AG04450 (cell line): ENCODE results near the gene NLRP6. TPM values are rescaled to one million over a fixed set of nuclear protein-coding genes. Genes with fewer than 3 reads are reported as not detected.
"Not testable (repeated sequence)": the region's sequence is repeated elsewhere in the genome, so short reads cannot be mapped to it uniquely, and the experiment has no call there.

Experiments used
- CTCF ChIA-PET: fragments of 300-600, 350-600 bp; formaldehyde crosslinking; extraction: SDS; loops from one replicate; lab custom pipeline; 2022; ENCODE audit warnings: antibody characterized with exemption, inconsistent platforms; lab: Charles Lee
- POLR2A ChIA-PET: fragments of 350-600 bp; formaldehyde crosslinking; extraction: SDS; loops from one replicate; lab custom pipeline; 2021; ENCODE audit warnings: antibody characterized with exemption, inconsistent platforms; lab: Yijun Ruan, JAX
- DNase-seq: peaks from one replicate; pipeline ENCODE4 v3.0.0-alpha.2; 2011; ENCODE audit warnings: low read depth, low spot score
- H3K27ac ChIP-seq: one replicate; pipeline ENCODE4 v1.5.1; 2012; ENCODE audit warnings: low read depth, low read length, control low read depth
- H3K27me3 ChIP-seq: one replicate; pipeline ENCODE4 v1.6.0; 2012; ENCODE audit warnings: low read length; ENCODE audit not compliant: control insufficient read depth, insufficient read depth
- H3K4me3 ChIP-seq: 2 replicates; pipeline ENCODE4 v1.5.1; 2011; ENCODE audit warnings: mild to moderate bottlenecking, low read depth, low read length, control low read depth
- H3K9me3 ChIP-seq: 2 replicates; pipeline ENCODE4 v1.5.1; 2012; ENCODE audit warnings: low read length; ENCODE audit not compliant: control insufficient read depth, insufficient read depth
- CTCF ChIP-seq: IDR thresholded peaks from 2 replicates; pipeline ENCODE4 v1.5.1; 2011; ENCODE audit warnings: low read depth, low read length, control low read depth, inconsistent platforms
- polyA plus RNA-seq: library from polyadenylated mRNA; depleted of rRNA; stranded (reverse); fragments of >200 nt; gene quantifications from 2 replicates; pipeline ENCODE4 v1.2.3, GENCODE V29; 2011

Gene NLRP6
- polyA plus RNA-seq, 1 experiment = not detected

DNA sequence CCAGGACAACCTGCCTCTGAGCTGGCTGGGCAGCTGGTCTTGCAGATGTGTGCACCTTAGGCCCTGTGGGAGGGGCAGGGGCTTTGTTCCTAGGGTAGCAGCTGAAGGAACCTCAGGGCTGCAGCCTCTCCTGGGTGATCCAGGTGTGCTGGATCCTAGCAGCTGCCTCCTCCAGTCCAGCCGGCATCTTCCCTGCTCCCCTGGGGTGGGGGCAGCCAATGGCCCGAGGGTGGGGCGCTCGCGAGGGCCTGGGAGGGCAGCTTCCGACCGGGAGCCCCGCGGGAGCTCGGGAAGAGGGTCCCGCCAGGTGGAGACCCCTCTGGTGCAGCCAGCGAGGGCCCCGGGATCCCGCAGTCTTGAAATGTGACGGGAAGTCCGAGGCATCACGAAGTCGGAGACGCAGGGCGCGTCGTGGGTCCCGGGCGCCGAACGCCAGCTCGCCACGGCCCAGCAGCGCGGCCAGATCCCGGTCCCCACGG is 37.3 kb downstream of the NLRP6 start:
- 0 out of 2 replicates have a peak overlapping the region, but pooled peaks have one; percentile 7 for H3K4me3 ChIP-seq
- CTCF ChIA-PET = interaction anchor here (0.7 to 1.3 kb wide), 2 partner anchors 10 to 130 kb away, joined by 3 to 5 read pairs; no protein-coding TSS in a partner anchor

GRCh38 chr11:316031-316701 is 38.0 kb downstream of the NLRP6 start:
- H3K27me3 ChIP-seq = no peaks in the 10 kb centered on the region
- POLR2A ChIA-PET = interaction anchor here (2.0 kb wide), 1 partner anchor 39 kb away, joined by 8 read pairs; no protein-coding TSS in a partner anchor
- no peak for DNase-seq
- 0 out of 2 replicates have a peak overlapping the region, but pooled peaks have one; percentile 4 for H3K4me3 ChIP-seq
- CTCF ChIA-PET = interaction anchor here (1.3 to 1.4 kb wide), 2 partner anchors 10 to 11 kb away, joined by 5 to 6 read pairs; no protein-coding TSS in a partner anchor
- TF ChIP-seq CTCF = no peak
- H3K9me3 ChIP-seq = peaks cover 7% of the 10 kb centered on the region; the same call in 1 of the 2 replicates
- H3K27ac ChIP-seq = no peak overlapping the region

More for the DNA sequence above, 37.3 kb downstream of the NLRP6 start:
- no peak overlapping the region for H3K27ac ChIP-seq
- POLR2A ChIA-PET = interaction anchor here (0.5 to 2.0 kb wide), 2 partner anchors 40 to 303 kb away, joined by 3 to 8 read pairs; no protein-coding TSS in a partner anchor
- no peaks in the 10 kb centered on the region for H3K27me3 ChIP-seq
- no peak for TF ChIP-seq CTCF
- peaks cover 7% of the 10 kb centered on the region; the same call in 1 of the 2 replicates for H3K9me3 ChIP-seq
- DNase-seq = no peak

- Histone ChIP-seq H3K4me3 (no peak overlapping the region), H3K27me3 (no peaks in the 10 kb centered on the region), H3K27ac (no peak overlapping the region), H3K9me3 (peaks cover 7% of the 10 kb centered on the region; the same call in 1 of the 2 replicates)
- CTCF ChIA-PET = interaction anchor here (1.0 to 1.4 kb wide), 4 partner anchors 11 to 202 kb away, joined by 3 to 6 read pairs (median 4); no protein-coding TSS in a partner anchor
- TF ChIP-seq CTCF = no peak
- no peak for DNase-seq
- POLR2A ChIA-PET = interaction anchor here (2.0 kb wide), 1 partner anchor 39 kb away, joined by 8 read pairs; no protein-coding TSS in a partner anchor
Observed at GRCh38 chr11:316891-317301, 38.7 kb downstream of the NLRP6 start.

DNA sequence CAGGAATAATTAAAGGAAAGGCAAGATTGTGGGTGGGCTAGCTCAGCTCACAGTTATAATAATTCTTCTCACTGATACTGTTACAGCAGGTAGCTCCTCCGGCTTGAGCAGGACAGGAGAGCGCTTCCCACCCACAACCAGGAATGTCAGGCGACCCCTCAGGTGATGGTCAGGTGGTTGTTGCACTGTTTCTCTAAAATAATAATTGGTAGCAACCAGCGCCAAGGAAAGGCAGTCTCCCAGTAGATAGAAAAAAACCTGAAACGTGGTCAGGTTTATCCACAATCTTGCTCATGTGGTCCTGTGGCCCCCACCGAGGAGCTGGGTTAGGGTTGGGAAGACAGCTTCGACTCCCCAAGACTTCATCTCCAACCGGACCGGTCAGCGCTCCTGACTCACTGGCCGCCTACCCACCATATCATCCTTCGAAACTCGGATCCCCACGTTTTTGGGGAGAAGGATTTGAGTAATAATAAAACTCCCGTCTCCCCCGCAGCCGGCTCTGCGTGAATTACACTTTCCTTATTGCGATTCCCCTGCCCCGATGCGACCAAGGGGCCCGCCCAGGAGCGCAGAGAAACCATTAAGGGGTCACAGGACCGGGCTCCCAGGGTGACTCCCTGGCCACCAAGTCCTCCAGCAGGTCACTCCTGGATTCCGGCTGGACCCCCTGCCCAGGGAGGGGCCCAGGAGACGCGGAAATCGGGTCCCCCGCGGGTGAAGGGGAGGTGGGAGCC is 39.6 kb downstream of the NLRP6 start:
- CTCF ChIA-PET = interaction anchor here (1.0 to 1.4 kb wide), 4 partner anchors 12 to 201 kb away, joined by 3 to 6 read pairs (median 4); no protein-coding TSS in a partner anchor
- H3K27ac ChIP-seq, POLR2A ChIA-PET, DNase-seq, H3K27me3 ChIP-seq, H3K9me3 ChIP-seq: not testable (repeated sequence)
- peak overlapping the region; percentile 45 for H3K4me3 ChIP-seq

- POLR2A ChIA-PET, H3K9me3 ChIP-seq, DNase-seq, CTCF ChIA-PET, H3K27ac ChIP-seq, H3K27me3 ChIP-seq: not testable (repeated sequence)
- H3K4me3 ChIP-seq = peak overlapping the region; percentile 60
Observed at GRCh38 chr11:318405-319120, 40.4 kb downstream of the NLRP6 start.

DNA sequence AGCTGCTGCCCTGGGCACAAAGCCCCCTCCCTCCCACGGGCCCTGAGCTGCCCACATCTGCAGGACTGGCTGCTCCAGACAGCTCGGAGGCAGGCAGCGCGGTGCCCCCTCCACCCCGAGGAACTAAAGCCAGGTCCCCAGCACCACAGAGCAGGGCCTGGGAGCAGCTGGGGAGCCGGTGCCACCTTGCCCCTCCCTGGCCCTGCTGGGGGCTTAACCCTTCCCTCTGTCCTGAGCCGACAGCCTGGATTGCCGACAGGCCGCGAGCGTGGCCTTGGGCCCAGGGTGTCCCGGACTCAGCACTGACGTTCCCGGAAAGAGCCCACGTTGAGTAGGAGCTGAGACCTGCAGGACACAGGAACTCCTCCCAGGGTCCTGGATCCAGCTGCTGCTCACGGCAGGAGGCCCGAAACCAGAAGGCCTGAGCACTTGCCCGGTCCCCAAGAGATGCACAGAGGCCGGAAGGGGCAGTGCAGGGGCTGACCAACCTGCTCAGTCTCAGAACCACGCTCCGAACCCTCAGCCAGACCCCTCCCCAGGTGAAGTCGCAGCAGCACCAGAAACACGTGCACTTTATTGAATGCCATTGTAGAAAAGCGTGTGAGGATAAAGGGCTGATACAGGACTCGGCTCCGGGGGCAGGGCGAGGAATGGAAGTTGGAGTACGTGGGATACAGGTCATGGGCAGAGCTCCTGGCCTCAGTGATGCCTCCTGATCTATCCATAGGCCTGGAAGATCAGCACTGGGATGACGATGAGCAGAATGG is 41.1 kb downstream of the NLRP6 start:
- CTCF ChIA-PET, POLR2A ChIA-PET, DNase-seq, H3K9me3 ChIP-seq, H3K27me3 ChIP-seq: not testable (repeated sequence)
- H3K27ac ChIP-seq = peak overlapping the region; percentile 31
- peak overlapping the region; percentile 77 for H3K4me3 ChIP-seq

- H3K27me3 ChIP-seq, CTCF ChIA-PET, POLR2A ChIA-PET, H3K9me3 ChIP-seq, DNase-seq: not testable (repeated sequence)
- Histone ChIP-seq H3K27ac (peak overlapping the region; percentile 31), H3K4me3 (peak overlapping the region; percentile 84)
Observed at GRCh38 chr11:319888-320273, 41.7 kb downstream of the NLRP6 start.
